SU-DHL-6 (cell line): ENCODE data around the gene IBA57.

Experiments used
- CTCF ChIP-seq: fragments of 200-600 bp; sonication (generic); IDR thresholded peaks from one replicate; pipeline ENCODE4 v1.5.1; 2017; ENCODE audit warnings: antibody characterized with exemption, mild to moderate bottlenecking, low read length, moderate library complexity; ENCODE audit not compliant: insufficient read depth, poor library complexity, severe bottlenecking
- EZH2phosphoT487 ChIP-seq: fragments of 200-600 bp; sonication (generic), shearing (Covaris generic); conservative IDR thresholded peaks from 2 replicates; pipeline ENCODE4 v1.6.1; 2018; ENCODE audit warnings: mild to moderate bottlenecking, antibody characterized with exemption, low read length, moderate library complexity, mixed read lengths

- TF ChIP-seq CTCF: no peak
- no peak for TF ChIP-seq EZH2phosphoT487
These were observed 46.2 kb downstream of the IBA57 start for GRCh38 chr1:228211531-228212414.
